SK-N-DZ (cell line): ENCODE measurements around the gene C16orf54.
"Not testable (repeated sequence)": the region's sequence is repeated elsewhere in the genome, so short reads cannot be mapped to it uniquely, and the experiment has no call there.

Experiments used
- DNase-seq: peaks from one replicate; pipeline ENCODE4 v3.0.0-alpha.2; 2015; ENCODE audit warnings: low spot score

The C16orf54 gene

DNA sequence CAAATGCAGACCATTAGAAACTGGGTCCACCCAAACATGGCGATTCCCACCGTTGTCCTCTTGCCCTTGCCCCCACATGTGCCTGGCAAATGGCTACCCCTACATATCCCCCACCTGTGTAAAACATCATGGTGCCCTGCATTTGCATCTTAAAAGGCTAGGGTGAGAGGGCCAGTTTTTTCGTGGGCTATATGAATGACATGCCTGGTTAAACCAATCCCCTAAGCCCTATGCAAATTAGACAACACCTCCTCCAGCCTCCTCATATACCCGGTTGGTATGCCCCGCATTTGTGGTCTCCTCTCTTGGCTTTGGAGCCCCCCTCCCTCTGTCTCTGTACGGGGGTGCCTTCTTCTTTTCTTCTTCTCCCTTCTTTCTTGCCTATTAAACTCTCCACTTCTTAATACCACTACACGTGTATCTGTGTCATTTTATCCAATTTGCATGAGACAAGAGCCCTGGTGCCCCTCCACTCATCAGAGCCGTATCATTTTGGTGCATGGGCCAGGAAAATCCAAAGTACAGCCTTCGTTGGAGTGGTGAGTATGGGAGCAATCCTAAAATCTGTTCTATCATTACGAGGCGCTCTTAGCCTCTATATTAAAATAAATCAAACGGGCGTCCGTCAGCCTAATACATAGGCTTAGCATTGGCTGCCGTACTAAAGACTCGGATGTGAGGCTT is 36.7 kb downstream of the C16orf54 start:
- no peak for DNase-seq

DNA sequence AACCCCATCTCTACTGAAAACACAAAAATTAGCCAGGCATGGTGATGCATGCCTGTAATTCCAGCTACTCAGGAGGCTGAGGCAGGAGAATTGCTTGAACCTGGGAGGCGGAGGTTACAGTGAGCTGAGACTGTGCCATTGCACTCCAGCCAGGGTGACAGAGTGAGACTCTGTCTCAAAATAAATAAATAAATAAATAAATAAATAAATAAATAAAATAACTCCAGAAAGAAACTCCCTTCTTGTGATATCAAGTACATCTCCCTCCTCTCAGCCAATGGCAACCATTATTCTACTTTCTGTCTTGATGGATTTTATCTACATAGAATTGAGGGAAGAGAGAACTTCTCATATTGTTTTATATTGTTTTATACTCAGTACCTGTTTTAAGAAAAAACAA is 38.6 kb downstream of the C16orf54 start:
- DNase-seq, result not testable (repeated sequence)

DNA sequence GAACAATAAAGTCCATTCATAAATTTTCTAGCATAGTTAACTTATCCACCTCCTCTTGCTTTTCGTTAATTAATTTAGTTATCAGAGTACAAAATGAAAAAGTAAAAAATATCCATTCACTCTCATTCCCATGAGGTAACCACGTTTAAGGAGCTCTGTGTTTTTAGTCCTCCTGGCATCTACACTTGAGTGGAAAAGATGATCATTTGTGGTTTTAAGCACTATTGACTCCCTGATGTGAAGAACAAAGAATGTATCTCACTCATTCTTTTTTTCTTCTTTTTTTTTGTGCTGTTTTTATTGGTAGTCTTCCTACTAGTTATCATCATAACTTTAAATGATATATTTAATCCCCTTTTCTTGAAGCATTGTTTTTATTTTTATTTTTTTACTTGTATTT is 40.8 kb downstream of the C16orf54 start:
- DNase-seq, result no peak

DNA sequence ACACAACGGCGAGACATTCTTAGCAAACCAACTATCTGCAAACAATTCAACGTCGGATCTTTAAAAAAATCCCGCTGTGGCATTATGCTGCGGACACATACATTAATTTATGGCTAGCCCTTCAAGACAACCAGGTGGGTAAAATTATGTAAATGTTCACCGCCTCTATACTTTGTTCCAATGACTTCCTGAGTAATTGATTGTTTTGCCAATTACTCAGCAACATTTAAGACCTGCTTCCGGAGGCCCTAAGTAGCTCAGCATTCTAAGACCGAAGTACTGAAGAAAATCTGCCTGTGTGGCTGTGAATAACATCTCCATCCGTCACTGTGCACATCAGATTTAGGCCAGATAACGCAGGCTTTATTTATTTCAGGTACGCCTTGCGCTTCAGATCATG is 43.5 kb downstream of the C16orf54 start:
- no peak for DNase-seq

DNA sequence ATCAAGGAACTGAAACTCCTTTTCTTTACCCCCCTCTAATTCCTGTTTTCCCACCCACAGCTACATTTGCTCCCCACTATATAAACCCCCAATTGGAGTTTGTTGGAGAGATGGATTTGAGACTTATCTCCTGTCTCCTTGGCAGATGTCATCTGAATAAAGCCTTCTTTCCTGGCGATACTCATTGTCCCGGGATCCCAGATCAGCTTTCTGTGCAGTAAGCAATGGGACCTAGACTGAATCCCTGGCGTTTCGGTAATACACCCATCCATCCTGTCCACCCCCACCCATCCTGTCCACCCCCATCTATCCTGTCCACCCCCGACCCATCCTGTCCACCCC is 44.6 kb downstream of the C16orf54 start:
- no peak for DNase-seq

DNA sequence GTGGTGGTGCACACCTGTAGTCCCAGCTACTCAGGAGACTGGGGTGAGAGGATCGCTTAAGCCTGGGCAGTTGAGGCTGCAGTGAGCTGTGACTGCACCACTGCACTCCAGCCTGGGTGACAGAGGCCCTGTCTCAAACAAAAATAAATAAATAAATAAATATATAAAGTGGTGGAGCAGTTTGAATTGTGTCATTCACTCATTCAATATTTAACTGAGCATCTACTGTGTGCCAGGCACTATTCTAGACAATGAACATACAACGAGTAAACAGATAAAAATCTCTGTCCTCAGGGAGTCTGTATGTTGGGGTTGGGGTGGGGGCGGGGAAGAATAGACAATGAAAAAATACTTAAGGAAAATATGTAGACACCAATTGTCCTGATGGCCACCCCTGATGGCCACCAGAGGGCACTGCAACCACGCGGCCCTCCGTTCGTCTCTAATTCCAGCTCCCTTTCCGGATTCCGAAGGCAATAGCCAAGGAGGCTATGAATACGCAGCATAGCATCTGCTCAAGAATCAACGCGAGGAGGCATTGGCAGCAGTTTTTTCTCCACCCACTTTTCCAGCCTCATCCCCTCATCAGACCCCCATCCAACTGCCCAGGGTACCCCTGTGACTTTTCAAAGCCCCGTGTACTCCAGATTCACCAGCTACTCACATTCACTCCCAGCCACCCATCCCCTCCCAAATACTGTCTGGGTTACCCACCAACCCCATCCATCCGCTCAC is 45.4 kb downstream of the C16orf54 start:
- peak; percentile 85 for DNase-seq

DNA sequence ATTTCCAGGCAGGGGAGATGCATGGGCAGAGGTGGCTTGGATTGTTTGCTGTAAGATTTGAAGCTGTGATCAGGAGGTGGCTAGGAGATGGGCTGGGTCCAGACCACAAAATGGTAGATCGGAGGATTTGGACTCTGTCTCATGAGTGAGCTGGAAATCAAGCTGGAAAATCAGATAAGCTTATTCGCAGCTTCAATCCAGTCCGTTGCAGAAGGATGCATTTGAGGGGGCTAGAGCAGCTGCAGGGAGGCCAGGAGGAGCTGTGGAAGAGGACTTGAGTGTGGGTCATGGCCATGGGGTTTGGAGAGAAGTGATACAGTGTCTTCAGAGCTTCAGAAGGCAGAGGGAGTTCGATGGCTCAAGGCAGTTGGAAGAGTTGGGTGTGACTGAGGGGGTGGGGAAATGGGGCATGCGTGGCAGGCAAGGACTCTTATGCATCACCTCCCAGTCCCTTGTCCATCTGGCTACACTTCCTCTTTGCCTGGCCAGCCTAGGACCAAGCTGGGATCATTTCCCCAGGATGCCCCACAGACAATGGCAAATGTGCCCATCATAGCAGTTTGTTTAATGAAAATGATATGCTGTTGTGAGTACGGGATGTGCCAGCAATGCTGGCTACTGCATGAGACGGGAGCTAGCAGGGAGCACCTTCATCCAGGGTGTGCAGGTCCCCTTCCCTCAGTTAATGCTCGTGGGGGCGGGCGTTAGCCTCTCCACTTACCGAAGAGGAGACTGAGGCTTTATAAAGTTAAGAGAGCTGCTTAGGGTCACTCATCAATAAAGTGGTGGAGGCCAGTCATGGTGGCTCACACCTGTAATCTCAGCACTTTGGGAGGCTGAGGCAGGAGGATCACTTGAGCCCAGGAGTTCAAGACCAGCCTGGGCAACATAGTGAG is 46.2 kb downstream of the C16orf54 start:
- no peak for DNase-seq

DNA sequence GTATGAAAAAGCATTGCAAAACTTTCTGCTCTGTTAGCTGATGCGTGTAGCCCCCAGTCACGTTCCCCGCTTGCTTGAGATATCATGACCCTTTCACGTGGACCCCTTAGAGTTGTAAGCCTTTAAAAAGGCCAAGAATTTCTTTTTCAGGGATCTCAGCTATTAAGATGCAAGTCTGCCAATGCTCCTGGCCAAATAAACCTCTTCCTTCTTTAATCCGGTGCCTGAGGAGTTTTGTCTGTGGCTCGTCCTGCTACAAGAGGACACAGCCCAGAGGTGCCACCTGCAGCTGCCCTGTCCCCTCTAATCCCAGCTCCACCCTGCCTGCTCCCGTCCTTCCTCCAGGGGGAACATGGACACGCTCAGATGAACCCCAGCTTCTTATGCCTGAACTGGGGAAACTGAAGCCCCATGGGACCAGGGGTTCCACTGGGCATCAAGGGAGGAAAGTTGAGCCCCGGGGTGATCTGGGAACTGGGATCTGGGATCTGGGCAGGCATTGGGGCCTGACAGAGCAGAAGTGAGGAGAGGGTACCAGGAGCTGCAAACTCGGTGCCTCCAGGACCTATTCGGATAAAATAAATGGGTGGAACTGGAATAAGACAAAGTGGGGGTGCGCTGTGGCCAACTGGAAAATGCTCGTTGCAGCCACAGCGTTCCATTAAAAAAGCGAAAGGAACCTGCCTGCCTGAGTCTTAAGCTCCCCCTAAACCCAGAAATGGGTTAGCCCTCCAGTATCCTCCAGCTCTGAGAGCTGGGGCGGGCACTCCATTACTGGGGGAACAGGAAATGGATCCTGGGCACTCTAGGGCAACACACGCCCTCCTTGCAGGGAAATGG is 47.1 kb downstream of the C16orf54 start:
- DNase-seq, result no peak

DNA sequence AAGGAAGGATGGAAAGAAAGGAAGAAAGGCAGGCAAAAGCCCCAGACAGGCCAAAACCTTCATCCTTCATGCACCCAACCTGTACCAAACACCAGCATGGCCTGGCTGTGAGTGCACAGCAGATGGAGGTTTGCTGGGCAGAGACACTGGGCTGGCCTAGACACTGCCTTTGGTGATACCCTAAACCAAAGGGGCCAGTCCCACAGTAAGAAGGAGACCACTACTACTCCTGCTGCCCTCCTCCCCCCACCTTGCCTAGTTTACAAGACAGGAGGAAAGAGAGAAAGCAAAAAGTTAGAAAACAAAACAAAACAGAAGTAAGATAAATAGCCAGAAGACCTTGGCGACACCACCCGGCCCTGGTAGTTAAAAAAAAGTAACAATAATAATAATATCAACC is 47.7 kb downstream of the C16orf54 start:
- no peak for DNase-seq

DNA sequence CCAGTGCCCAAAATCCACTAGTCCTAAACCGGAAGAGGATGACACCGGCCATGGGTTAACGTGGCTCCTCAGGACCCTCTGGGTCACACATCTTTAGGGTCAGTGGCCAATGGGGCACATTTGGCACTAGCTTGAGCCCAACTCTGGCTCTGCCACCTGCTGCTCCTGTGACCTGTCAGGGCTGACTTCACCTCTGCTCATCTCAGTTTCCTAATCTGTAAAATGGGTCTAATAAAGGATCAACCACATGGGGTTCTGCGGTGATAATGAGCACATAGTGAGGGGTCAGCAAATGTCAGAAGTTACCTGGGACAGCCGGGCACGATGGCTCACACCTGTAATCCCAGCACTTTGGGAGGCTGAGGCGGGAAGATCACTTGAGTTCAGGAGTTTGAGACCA is 48.4 kb downstream of the C16orf54 start:
- no peak for DNase-seq

DNA sequence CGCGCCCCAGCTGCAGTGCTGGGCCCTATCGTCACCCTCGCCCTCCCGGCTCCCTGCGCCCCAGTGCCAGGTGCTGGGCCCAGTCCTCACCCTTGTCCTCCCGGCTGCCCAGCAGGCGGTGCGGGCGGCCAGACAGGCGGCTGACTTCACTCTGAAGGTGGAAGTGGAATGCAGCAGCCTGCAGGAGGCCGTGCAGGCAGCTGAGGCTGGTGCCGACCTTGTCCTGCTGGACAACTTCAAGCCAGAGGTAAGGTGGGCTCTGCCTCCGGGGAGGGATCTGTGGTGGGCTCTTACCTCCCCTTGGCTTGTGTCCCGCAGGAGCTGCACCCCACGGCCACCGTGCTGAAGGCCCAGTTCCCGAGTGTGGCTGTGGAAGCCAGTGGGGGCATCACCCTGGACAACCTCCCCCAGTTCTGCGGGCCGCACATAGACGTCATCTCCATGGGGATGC is 48.9 kb downstream of the C16orf54 start:
- DNase-seq, result no peak

DNA sequence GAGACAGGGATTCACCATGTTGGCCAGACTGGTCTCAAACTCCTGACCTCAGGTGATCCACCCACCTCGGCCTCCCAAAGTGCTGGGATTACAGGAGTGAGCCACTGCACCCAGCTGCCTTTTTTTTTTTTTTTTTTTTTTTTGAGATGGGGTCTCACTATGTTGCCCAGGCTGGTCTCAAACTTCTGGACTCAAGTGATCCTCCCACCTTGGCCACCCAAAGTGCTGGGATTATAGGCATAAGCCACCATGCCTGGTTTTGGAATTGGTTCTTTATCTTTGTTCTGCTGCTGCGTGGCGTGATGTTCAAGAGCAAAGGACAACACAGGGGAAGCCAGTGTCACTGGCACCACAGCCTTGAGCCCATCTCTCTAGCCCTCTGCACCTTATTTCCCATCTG is 50.1 kb downstream of the C16orf54 start:
- DNase-seq, result not testable (repeated sequence)

DNA sequence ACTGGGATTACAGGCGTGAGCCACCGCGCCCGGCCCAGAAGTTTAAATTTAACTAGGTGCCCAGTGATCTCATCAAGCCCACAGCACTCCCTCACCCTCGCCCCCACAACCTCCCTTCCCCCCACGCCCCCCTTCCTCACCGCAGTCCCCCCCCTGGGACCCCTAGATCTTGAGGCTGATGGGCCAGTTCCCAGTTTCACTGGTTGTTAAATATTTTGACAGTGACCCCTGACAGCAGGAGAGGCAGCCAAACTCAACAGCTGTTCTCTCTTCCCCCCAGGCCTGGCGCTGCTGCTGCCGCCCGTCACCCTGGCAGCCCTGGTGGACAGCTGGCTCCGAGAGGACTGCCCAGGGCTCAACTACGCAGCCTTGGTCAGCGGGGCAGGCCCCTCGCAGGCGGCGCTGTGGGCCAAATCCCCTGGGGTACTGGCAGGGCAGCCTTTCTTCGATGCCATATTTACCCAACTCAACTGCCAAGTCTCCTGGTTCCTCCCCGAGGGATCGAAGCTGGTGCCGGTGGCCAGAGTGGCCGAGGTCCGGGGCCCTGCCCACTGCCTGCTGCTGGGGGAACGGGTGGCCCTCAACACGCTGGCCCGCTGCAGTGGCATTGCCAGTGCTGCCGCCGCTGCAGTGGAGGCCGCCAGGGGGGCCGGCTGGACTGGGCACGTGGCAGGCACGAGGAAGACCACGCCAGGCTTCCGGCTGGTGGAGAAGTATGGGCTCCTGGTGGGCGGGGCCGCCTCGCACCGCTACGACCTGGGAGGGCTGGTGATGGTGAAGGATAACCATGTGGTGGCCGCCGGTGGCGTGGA is 51.2 kb downstream of the C16orf54 start:
- no peak for DNase-seq

DNA sequence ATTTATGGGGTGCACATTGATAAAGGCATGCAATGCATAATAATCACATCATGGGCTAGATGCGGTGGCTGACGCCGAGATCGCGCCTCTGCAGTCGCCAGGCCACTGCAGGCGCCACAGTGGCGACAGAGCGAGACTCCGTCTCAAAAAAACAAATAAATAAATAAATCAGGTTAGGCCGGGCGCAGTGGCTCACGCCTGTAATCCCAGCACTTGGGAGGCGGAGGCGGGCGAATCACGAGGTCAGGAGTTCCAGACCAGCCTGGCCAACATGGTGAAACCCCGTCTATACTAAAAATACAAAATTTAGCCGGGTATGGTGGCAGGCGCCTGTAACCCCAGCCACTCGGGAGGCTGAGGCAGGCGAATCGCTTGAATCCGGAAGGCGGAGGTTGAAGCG is 53.2 kb downstream of the C16orf54 start:
- not testable (repeated sequence) for DNase-seq
